ENCODE measurements around the gene TEX55.
"Not testable (repeated sequence)": the region's sequence is repeated elsewhere in the genome, so short reads cannot be mapped to it uniquely, and the experiment has no call there.

- TF ChIP-seq CTCF, POLR2AphosphoS5, EP300 (IDR thresholded peaks at IDR 0.05): not testable (repeated sequence)
Measured at GRCh38 chr3:119132291-119132690, 13.7 kb upstream of the TEX55 start.
